ENCODE results near the gene LAMP1.
"Not testable (repeated sequence)": the region's sequence is repeated elsewhere in the genome, so short reads cannot be mapped to it uniquely, and the experiment has no call there.

Gene LAMP1

GRCh38 chr13:113298043-113298945 is 1.3 kb downstream of the LAMP1 start:
- DNase-seq, result no peak

GRCh38 chr13:113299951-113300350 is 2.9 kb downstream of the LAMP1 start:
- DNase-seq, result no peak

- DNase-seq, result no peak
Measured at GRCh38 chr13:113302986-113303385, 5.9 kb downstream of the LAMP1 start.

GRCh38 chr13:113304121-113304520 is 7.1 kb downstream of the LAMP1 start:
- no peak for DNase-seq

- DNase-seq, result no peak
Measured at GRCh38 chr13:113305208-113305607, 8.2 kb downstream of the LAMP1 start.

GRCh38 chr13:113307491-113307890 is 10.5 kb downstream of the LAMP1 start:
- DNase-seq, result no peak

GRCh38 chr13:113309473-113309872 is 12.4 kb downstream of the LAMP1 start:
- no peak for DNase-seq

- not testable (repeated sequence) for DNase-seq
Measured at GRCh38 chr13:113314112-113314511, 17.1 kb downstream of the LAMP1 start.

- DNase-seq, result not testable (repeated sequence)
Measured at GRCh38 chr13:113314895-113315470, 17.9 kb downstream of the LAMP1 start.

- no peak for DNase-seq
Measured at GRCh38 chr13:113315992-113316391, 19.0 kb downstream of the LAMP1 start.

- DNase-seq, result no peak
Measured at GRCh38 chr13:113317031-113317430, 20.0 kb downstream of the LAMP1 start.

- DNase-seq, result no peak
Measured at GRCh38 chr13:113318956-113319355, 21.9 kb downstream of the LAMP1 start.

GRCh38 chr13:113319371-113319770 is 22.3 kb downstream of the LAMP1 start:
- no peak for DNase-seq

- DNase-seq, result no peak
Measured at GRCh38 chr13:113320226-113320875, 23.3 kb downstream of the LAMP1 start.

GRCh38 chr13:113321546-113321945 is 24.5 kb downstream of the LAMP1 start:
- no peak for DNase-seq

GRCh38 chr13:113322043-113322461 is 25.0 kb downstream of the LAMP1 start:
- no peak for DNase-seq

- DNase-seq, result no peak
Measured at GRCh38 chr13:113322890-113323651, 26.0 kb downstream of the LAMP1 start.

- no peak for DNase-seq
Measured at GRCh38 chr13:113323869-113324268, 26.8 kb downstream of the LAMP1 start.

GRCh38 chr13:113324398-113324797 is 27.4 kb downstream of the LAMP1 start:
- no peak for DNase-seq

GRCh38 chr13:113325779-113326178 is 28.7 kb downstream of the LAMP1 start:
- DNase-seq, result no peak

GRCh38 chr13:113327391-113327765 is 30.3 kb downstream of the LAMP1 start:
- DNase-seq, result no peak

GRCh38 chr13:113327766-113328471 is 30.9 kb downstream of the LAMP1 start:
- no peak for DNase-seq
